ENCODE measurements around the gene BTBD8.

DNA sequence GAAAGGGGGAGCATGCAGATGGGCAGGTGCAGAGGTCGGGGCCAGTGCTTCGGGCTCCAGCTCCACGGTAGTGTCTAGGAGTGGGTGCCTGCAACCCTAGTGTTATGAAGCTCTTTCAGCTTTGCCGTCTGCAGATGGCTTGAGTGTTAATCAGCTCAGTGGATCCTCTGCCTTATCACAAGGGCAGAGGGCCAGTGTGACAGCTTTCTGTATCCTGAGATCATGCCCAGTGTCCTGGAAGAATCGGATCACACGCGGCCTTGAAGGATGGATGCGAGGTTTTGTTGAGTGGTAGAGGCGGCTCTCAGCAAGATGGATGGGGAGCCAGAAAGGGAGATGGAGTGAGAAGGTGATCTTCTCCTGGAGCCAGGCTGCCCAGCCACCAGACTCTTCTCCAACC is 112.1 kb downstream of the BTBD8 start:
- TF ChIP-seq FOXP2 (optimal IDR thresholded peaks at IDR 0.05; ENCODE audit: control extremely low read depth, extremely low read length, insufficient read depth) = no peak
- no peak for TF ChIP-seq POLR2AphosphoS5 (IDR thresholded peaks at IDR 0.05; ENCODE audit: borderline replicate concordance, low read depth, low read length)
